ENCODE measurements around the gene STK32B.

STK32B gene

DNA sequence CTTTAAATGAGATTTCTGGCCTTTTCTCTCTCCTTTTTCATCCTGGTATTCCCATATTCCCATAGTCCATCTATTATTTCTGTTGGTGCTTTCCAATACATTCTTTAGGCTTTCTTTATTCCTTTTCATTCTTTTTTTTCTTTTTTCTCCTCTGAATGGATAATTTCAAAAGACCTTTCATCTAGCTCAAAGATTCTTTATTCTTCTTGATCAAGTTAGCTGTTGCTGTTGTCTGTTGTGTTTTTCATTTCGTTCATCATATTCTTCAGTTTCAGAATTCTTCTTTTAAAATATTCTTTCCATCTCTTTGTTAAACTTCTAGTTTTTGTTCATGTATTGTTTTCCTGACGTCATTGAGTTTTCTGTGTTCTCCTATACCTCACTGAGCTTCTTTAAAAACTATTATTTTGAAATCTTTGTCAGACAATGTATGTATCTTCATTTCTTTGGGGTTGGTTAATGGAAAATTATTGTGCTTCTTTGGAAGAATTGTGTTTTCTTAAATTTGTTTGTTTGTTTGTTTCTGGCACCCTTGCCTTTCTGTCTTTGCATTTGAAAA, 30.2 kb downstream of the STK32B start:
- Histone ChIP-seq H2BK120ac (ENCODE audit: insufficient read depth, low read length, poor library complexity) (no peak overlapping the region), H3K27me3 (ENCODE audit: insufficient read depth, low read length) (no peaks in the 10 kb centered on the region), H4K91ac (ENCODE audit: low read depth, low read length) (no peak overlapping the region), H3K79me1 (ENCODE audit: low read length) (no peaks in the 10 kb centered on the region), H3K4ac (ENCODE audit: low read depth, low read length) (no peak overlapping the region), H3K36me3 (ENCODE audit: control insufficient read depth in 1 of 2, insufficient read depth in 2 of 2, low read length in 2 of 2) (no peaks in the 10 kb centered on the region), H3K4me2 (ENCODE audit: low read length) (no peak overlapping the region), H2AFZ (ENCODE audit: insufficient read depth, low read length, poor library complexity) (no peak overlapping the region), H3K23ac (ENCODE audit: low read length) (no peak overlapping the region), H3K4me1 (ENCODE audit: control insufficient read depth in 1 of 2, insufficient read depth in 2 of 2, low read length in 2 of 2) (no peaks in the 10 kb centered on the region), H2AK5ac (ENCODE audit: low read length) (no peak overlapping the region), H2BK12ac (ENCODE audit: low read length) (no peak overlapping the region), H3K9me3 (ENCODE audit: insufficient read depth, low read depth, low read length) (no peaks in the 10 kb centered on the region), H4K12ac (ENCODE audit: low read depth, low read length) (no peak overlapping the region), H3K14ac (ENCODE audit: low read length) (no peak overlapping the region), H2BK5ac (ENCODE audit: low read depth, low read length, poor library complexity) (no peak overlapping the region), H3K9ac (ENCODE audit: low read length) (no peak overlapping the region), H3K18ac (ENCODE audit: low read length) (no peak overlapping the region), H4K8ac (ENCODE audit: low read depth, low read length) (no peak overlapping the region), H3K27ac (ENCODE audit: low read depth, low read length) (no peak overlapping the region), H3K79me2 (ENCODE audit: control insufficient read depth, insufficient read depth, low read length, poor library complexity) (no peaks in the 10 kb centered on the region), H3K4me3 (ENCODE audit: low read depth, low read length) (no peak overlapping the region)
- WGBS (ENCODE audit: extremely low coverage, insufficient coverage, insufficient read length), result no CpG with 5 or more reads among the region's 2 CpGs
- no peak for DNase-seq

GRCh38 chr4:5082376-5082775, 31.1 kb downstream of the STK32B start:
- DNase-seq, result no peak
- no peaks in the 10 kb centered on the region for H3K79me2 ChIP-seq (ENCODE audit: control insufficient read depth, insufficient read depth, low read length, poor library complexity)
- no peaks in the 10 kb centered on the region for H3K9me3 ChIP-seq (ENCODE audit: insufficient read depth, low read depth, low read length)

DNA sequence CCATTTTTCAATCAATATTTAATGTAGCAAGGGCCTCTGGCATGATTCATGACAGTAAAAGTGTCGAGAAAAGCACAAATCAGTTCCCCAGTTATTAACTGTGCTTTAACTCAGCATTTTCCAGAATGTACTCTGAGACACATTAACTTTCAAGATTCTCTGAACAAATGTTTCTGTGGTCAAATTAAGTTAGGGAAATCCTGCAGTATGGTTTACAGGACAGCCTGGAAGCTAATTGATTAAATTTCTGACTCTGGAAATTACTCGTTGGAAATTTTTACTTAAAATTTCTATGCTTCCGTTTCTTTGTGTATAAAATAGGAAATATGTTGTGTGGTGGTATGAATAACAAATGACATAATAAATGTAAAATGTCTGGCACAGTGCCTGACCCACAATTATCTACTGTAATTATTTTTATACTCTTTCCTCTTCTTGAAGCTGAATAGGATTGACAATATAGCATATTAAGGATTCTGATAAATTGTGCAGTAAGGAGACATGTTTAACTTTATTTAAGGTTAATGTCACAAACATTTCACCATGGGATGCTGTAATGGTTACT, 33.7 kb downstream of the STK32B start:
- WGBS (ENCODE audit: extremely low coverage, insufficient coverage, insufficient read length), result no CpG with 5 or more reads among the region's 3 CpGs
- H3K27ac ChIP-seq (ENCODE audit: low read depth, low read length), result no peak overlapping the region
- H4K12ac ChIP-seq (ENCODE audit: low read depth, low read length), result no peak overlapping the region

More at GRCh38 chr4:5082376-5082775, 31.1 kb downstream of the STK32B start:
- Histone ChIP-seq H3K4me1 (ENCODE audit: control insufficient read depth in 1 of 2, insufficient read depth in 2 of 2, low read length in 2 of 2) (no peaks in the 10 kb centered on the region), H3K4me2 (ENCODE audit: low read length) (no peak overlapping the region), H3K79me1 (ENCODE audit: low read length) (no peaks in the 10 kb centered on the region), H3K14ac (ENCODE audit: low read length) (no peak overlapping the region), H3K23ac (ENCODE audit: low read length) (no peak overlapping the region), H3K36me3 (ENCODE audit: control insufficient read depth in 1 of 2, insufficient read depth in 2 of 2, low read length in 2 of 2) (no peaks in the 10 kb centered on the region), H2BK12ac (ENCODE audit: low read length) (no peak overlapping the region), H2BK120ac (ENCODE audit: insufficient read depth, low read length, poor library complexity) (no peak overlapping the region), H4K91ac (ENCODE audit: low read depth, low read length) (no peak overlapping the region), H3K18ac (ENCODE audit: low read length) (no peak overlapping the region), H4K8ac (ENCODE audit: low read depth, low read length) (no peak overlapping the region), H3K4ac (ENCODE audit: low read depth, low read length) (no peak overlapping the region), H2AFZ (ENCODE audit: insufficient read depth, low read length, poor library complexity) (no peak overlapping the region), H2AK5ac (ENCODE audit: low read length) (no peak overlapping the region), H2BK5ac (ENCODE audit: low read depth, low read length, poor library complexity) (no peak overlapping the region), H3K27me3 (ENCODE audit: insufficient read depth, low read length) (no peaks in the 10 kb centered on the region), H3K9ac (ENCODE audit: low read length) (no peak overlapping the region), H4K12ac (ENCODE audit: low read depth, low read length) (no peak overlapping the region), H3K4me3 (ENCODE audit: low read depth, low read length) (no peak overlapping the region), H3K27ac (ENCODE audit: low read depth, low read length) (no peak overlapping the region)
- no CpG with 5 or more reads among the region's 2 CpGs for WGBS (ENCODE audit: extremely low coverage, insufficient coverage, insufficient read length)

DNA sequence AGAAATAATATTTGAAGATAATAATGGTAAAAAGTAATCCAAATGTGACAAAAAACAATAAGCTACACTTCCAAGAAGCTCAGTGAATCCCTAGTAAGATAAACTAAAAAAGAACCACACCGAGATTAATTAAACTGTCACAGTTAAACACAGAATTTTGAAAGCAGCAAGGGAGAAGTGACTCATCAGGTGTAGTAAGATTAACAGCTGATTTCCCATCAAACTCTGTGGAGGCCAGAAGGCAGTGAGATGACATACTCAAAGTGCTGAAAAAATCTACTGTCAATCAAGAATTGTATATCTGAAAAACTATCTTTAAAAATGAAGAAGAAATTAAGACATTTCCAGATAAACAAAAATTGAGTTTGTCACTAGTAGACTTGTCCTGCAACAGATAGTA, 35.3 kb downstream of the STK32B start:
- no peak overlapping the region for H3K27ac ChIP-seq (ENCODE audit: low read depth, low read length)
- H2AK5ac ChIP-seq (ENCODE audit: low read length), result no peak overlapping the region
- H3K4me1 ChIP-seq (ENCODE audit: control insufficient read depth in 1 of 2, insufficient read depth in 2 of 2, low read length in 2 of 2), result no peaks in the 10 kb centered on the region
- no peak overlapping the region for H2BK12ac ChIP-seq (ENCODE audit: low read length)
- no peak overlapping the region for H3K4me3 ChIP-seq (ENCODE audit: low read depth, low read length)
- H3K27me3 ChIP-seq (ENCODE audit: insufficient read depth, low read length), result no peaks in the 10 kb centered on the region
- no peaks in the 10 kb centered on the region for H3K9me3 ChIP-seq (ENCODE audit: insufficient read depth, low read depth, low read length)
- no peak overlapping the region for H4K12ac ChIP-seq (ENCODE audit: low read depth, low read length)
- H3K9ac ChIP-seq (ENCODE audit: low read length), result no peak overlapping the region
- DNase-seq, result no peak
- H4K8ac ChIP-seq (ENCODE audit: low read depth, low read length), result no peak overlapping the region
- H3K18ac ChIP-seq (ENCODE audit: low read length), result no peak overlapping the region
- no peaks in the 10 kb centered on the region for H3K36me3 ChIP-seq (ENCODE audit: control insufficient read depth in 1 of 2, insufficient read depth in 2 of 2, low read length in 2 of 2)
- H3K79me2 ChIP-seq (ENCODE audit: control insufficient read depth, insufficient read depth, low read length, poor library complexity), result no peaks in the 10 kb centered on the region
- no peak overlapping the region for H3K4ac ChIP-seq (ENCODE audit: low read depth, low read length)
- H3K14ac ChIP-seq (ENCODE audit: low read length), result no peak overlapping the region
- no peak overlapping the region for H3K4me2 ChIP-seq (ENCODE audit: low read length)
- H4K91ac ChIP-seq (ENCODE audit: low read depth, low read length), result no peak overlapping the region
- WGBS (ENCODE audit: extremely low coverage, insufficient coverage, insufficient read length), result no CpG with 5 or more reads among the region's 1 CpG
- H2BK120ac ChIP-seq (ENCODE audit: insufficient read depth, low read length, poor library complexity), result no peak overlapping the region
- H3K23ac ChIP-seq (ENCODE audit: low read length), result no peak overlapping the region
- no peaks in the 10 kb centered on the region for H3K79me1 ChIP-seq (ENCODE audit: low read length)
- H2AFZ ChIP-seq (ENCODE audit: insufficient read depth, low read length, poor library complexity), result no peak overlapping the region
- no peak overlapping the region for H2BK5ac ChIP-seq (ENCODE audit: low read depth, low read length, poor library complexity)

More for the DNA sequence above, 33.7 kb downstream of the STK32B start:
- Histone ChIP-seq H2AK5ac (ENCODE audit: low read length) (no peak overlapping the region), H3K23ac (ENCODE audit: low read length) (no peak overlapping the region), H3K4me3 (ENCODE audit: low read depth, low read length) (no peak overlapping the region), H3K4me2 (ENCODE audit: low read length) (no peak overlapping the region), H2BK12ac (ENCODE audit: low read length) (no peak overlapping the region), H3K79me2 (ENCODE audit: control insufficient read depth, insufficient read depth, low read length, poor library complexity) (no peaks in the 10 kb centered on the region), H3K18ac (ENCODE audit: low read length) (no peak overlapping the region), H4K8ac (ENCODE audit: low read depth, low read length) (no peak overlapping the region), H2AFZ (ENCODE audit: insufficient read depth, low read length, poor library complexity) (no peak overlapping the region), H3K9ac (ENCODE audit: low read length) (no peak overlapping the region), H3K4me1 (ENCODE audit: control insufficient read depth in 1 of 2, insufficient read depth in 2 of 2, low read length in 2 of 2) (no peaks in the 10 kb centered on the region), H2BK120ac (ENCODE audit: insufficient read depth, low read length, poor library complexity) (no peak overlapping the region), H3K79me1 (ENCODE audit: low read length) (no peaks in the 10 kb centered on the region), H3K36me3 (ENCODE audit: control insufficient read depth in 1 of 2, insufficient read depth in 2 of 2, low read length in 2 of 2) (no peaks in the 10 kb centered on the region), H3K4ac (ENCODE audit: low read depth, low read length) (no peak overlapping the region), H3K27me3 (ENCODE audit: insufficient read depth, low read length) (no peaks in the 10 kb centered on the region), H2BK5ac (ENCODE audit: low read depth, low read length, poor library complexity) (no peak overlapping the region), H4K91ac (ENCODE audit: low read depth, low read length) (no peak overlapping the region), H3K14ac (ENCODE audit: low read length) (no peak overlapping the region), H3K9me3 (ENCODE audit: insufficient read depth, low read depth, low read length) (no peaks in the 10 kb centered on the region)
- DNase-seq, result no peak
